ENCODE results near the gene FTSJ1. TPM values are rescaled to one million over a fixed set of nuclear protein-coding genes. Genes with fewer than 3 reads are reported as not detected.

FTSJ1 gene
- total and polyA plus RNA-seq, 2 of the 8 experiments (the other 6 are each of a cell fraction or from before 2014, with no cell fraction given) = 62.4 to 80.4 TPM

GRCh38 chrX:48497871-48498270, 21.9 kb downstream of the FTSJ1 start:
- H3K4ac ChIP-seq (replicated peaks; ENCODE audit: insufficient read length, low read depth, low read length) = no peak overlapping the region
- H2BK20ac ChIP-seq (ENCODE audit: low read length) = no peak overlapping the region
- H3K18ac ChIP-seq (ENCODE audit: extremely low read depth, low read length) = no peak overlapping the region
- no peak overlapping the region for H4K91ac ChIP-seq (replicated peaks; ENCODE audit: insufficient read length, low read length)
- no peak overlapping the region for H4K8ac ChIP-seq (ENCODE audit: extremely low read depth, insufficient read depth, low read length)
- no peak overlapping the region for H2BK5ac ChIP-seq (ENCODE audit: low read depth, low read length)
- no peak overlapping the region for H2BK120ac ChIP-seq (replicated peaks; ENCODE audit: low read depth, low read length)
- no peak overlapping the region for H3K23ac ChIP-seq (ENCODE audit: insufficient read length)
- no peaks in the 10 kb centered on the region; a peak in 1 of 7 replicates for H3K4me1 ChIP-seq (replicated peaks in 1 of 4; ENCODE audit: control insufficient read depth in 3 of 4, insufficient read depth in 4 of 4, low read length in 3 of 4)
- no peaks in the 10 kb centered on the region for H3K79me2 ChIP-seq (ENCODE audit: control insufficient read depth in 1 of 2, insufficient read depth in 2 of 2, low read length in 2 of 2)
- H2AK5ac ChIP-seq (ENCODE audit: low read depth, low read length) = no peak overlapping the region
- no peaks in the 10 kb centered on the region for H3K79me1 ChIP-seq (ENCODE audit: low read depth, low read length)
- no peak overlapping the region for H4K5ac ChIP-seq (ENCODE audit: insufficient read length, low read depth, low read length)
- no peak overlapping the region for H2BK15ac ChIP-seq (ENCODE audit: low read length)
- no peaks in the 10 kb centered on the region for H3K23me2 ChIP-seq (ENCODE audit: low read depth, low read length)
- H2AFZ ChIP-seq (ENCODE audit: low read length) = no peak overlapping the region
- H3K27ac ChIP-seq (ENCODE audit: low read depth, low read length) = no peak overlapping the region
- ChIA-PET CTCF (ENCODE audit: partially characterized antibody) (interaction anchor here (1.0 kb wide), 1 partner anchor 414 kb away, joined by 3 read pairs; no protein-coding TSS in a partner anchor), POLR2A (ENCODE audit: partially characterized antibody) (no interaction called here)
- no peaks in the 10 kb centered on the region for H3K36me3 ChIP-seq (ENCODE audit: control insufficient read depth in 2 of 4, insufficient read depth in 4 of 4, low read length in 3 of 4)
- no peaks in the 10 kb centered on the region for H3K9me3 ChIP-seq (ENCODE audit: insufficient read depth in 2 of 2, low read depth in 1 of 2, low read length in 1 of 2)
- DNase-seq (ENCODE audit: low read depth in 1 of 2, low spot score in 2 of 2) = no peak
- no peak overlapping the region for H3K9ac ChIP-seq (replicated peaks in 1 of 4; ENCODE audit: extremely low read depth in 1 of 4, low read depth in 3 of 4, low read length in 3 of 4)
- H3K27me3 ChIP-seq (replicated peaks in 1 of 4; ENCODE audit: control insufficient read depth in 3 of 4, extremely low read depth in 1 of 4, insufficient read depth in 3 of 4, low read length in 3 of 4) = no peaks in the 10 kb centered on the region
- no peak overlapping the region for H3K4me3 ChIP-seq (ENCODE audit: extremely low read depth in 1 of 4, insufficient read depth in 2 of 4, low read depth in 3 of 4, low read length in 4 of 4)
- H4K20me1 ChIP-seq (replicated peaks in 1 of 2; ENCODE audit: control insufficient read depth in 1 of 2, insufficient read depth in 2 of 2, low read length in 2 of 2) = no peaks in the 10 kb centered on the region
- FAIRE-seq = no peak
- WGBS, 2 experiments (ENCODE audit: extremely low coverage in 1 of 2, insufficient coverage in 1 of 2, insufficient read length in 1 of 2, insufficient replicate concordance in 2 of 2, low coverage in 1 of 2, low lambda C conversion rate in 2 of 2, missing lambda C conversion rate in 1 of 2) = 81% methylated on average over 4 of the region's 5 CpGs; no CpG with 5 or more reads in 1 of the 2 experiments
- H3K56ac ChIP-seq (replicated peaks; ENCODE audit: insufficient read length, low read depth, low read length) = no peak overlapping the region
- H3K4me2 ChIP-seq (ENCODE audit: insufficient read depth in 1 of 2, low read depth in 2 of 2, low read length in 2 of 2) = no peak overlapping the region
- no peak overlapping the region for H2BK12ac ChIP-seq (ENCODE audit: low read depth, low read length)
- no peak overlapping the region for H3K14ac ChIP-seq (ENCODE audit: insufficient read length)
- TF ChIP-seq TAF7 (optimal IDR thresholded peaks at IDR 0.05; ENCODE audit: borderline replicate concordance, low read depth, low read length) (no peak), EGR1 (IDR thresholded peaks at IDR 0.05; ENCODE audit: borderline replicate concordance, low read depth, low read length) (no peak), JUND (IDR thresholded peaks at IDR 0.05; ENCODE audit: low read length) (no peak), SP2 (IDR thresholded peaks at IDR 0.05; ENCODE audit: low read length) (no peak), CBX5 (IDR thresholded peaks at IDR 0.05; ENCODE audit: low read depth, low read length) (no peak), POU5F1 (IDR thresholded peaks at IDR 0.05; ENCODE audit: low read depth, low read length) (no peak), E2F6 (IDR thresholded peaks at IDR 0.05) (no peak), CREB1 (IDR thresholded peaks at IDR 0.05) (no peak), NRF1 (IDR thresholded peaks at IDR 0.05; ENCODE audit: low read depth, low read length) (no peak), RAD21 (IDR thresholded peaks at IDR 0.05 in 1 of 2, conservative IDR thresholded peaks at IDR 0.05 in 1 of 2; ENCODE audit: low read depth in 2 of 2, low read length in 2 of 2) (no peak), SIRT6 (IDR thresholded peaks at IDR 0.05; ENCODE audit: low read length) (no peak), YY1 (IDR thresholded peaks at IDR 0.05; ENCODE audit: low read depth, low read length) (no peak), POLR2AphosphoS5 (IDR thresholded peaks at IDR 0.05; ENCODE audit: low read depth, low read length) (no peak), SUZ12 (IDR thresholded peaks at IDR 0.05; ENCODE audit: low read length) (no peak), HDAC2 (IDR thresholded peaks at IDR 0.05; ENCODE audit: borderline replicate concordance in 1 of 2, low read depth in 2 of 2, low read length in 2 of 2) (no peak)

Measured in H1 (cell line).